ENCODE data around the gene SMAD3.
A peak's percentile ranks its signal among the peaks of the same experiment; 100 is the strongest.

SMAD3 gene

GRCh38 chr15:67125589-67126502 lies 60.4 kb downstream of the SMAD3 start:
- DNase-seq (ENCODE audit: low read depth): no peak

- no peak for DNase-seq (ENCODE audit: low read depth)
Observed at GRCh38 chr15:67126551-67127330, 61.3 kb downstream of the SMAD3 start.

- no peak for DNase-seq (ENCODE audit: low read depth)
Observed at GRCh38 chr15:67127331-67127664, 61.9 kb downstream of the SMAD3 start.

GRCh38 chr15:67127965-67128364 lies 62.6 kb downstream of the SMAD3 start:
- no peak for DNase-seq (ENCODE audit: low read depth)

GRCh38 chr15:67130166-67130565 lies 64.8 kb downstream of the SMAD3 start:
- no peak for DNase-seq (ENCODE audit: low read depth)

- no peak for DNase-seq (ENCODE audit: low read depth)
Observed at GRCh38 chr15:67130673-67131601, 65.5 kb downstream of the SMAD3 start.

- no peak for DNase-seq (ENCODE audit: low read depth)
Observed at GRCh38 chr15:67132276-67132675, 66.9 kb downstream of the SMAD3 start.

GRCh38 chr15:67133026-67133425 lies 67.6 kb downstream of the SMAD3 start:
- no peak for DNase-seq (ENCODE audit: low read depth)

GRCh38 chr15:67133738-67134066 lies 68.3 kb downstream of the SMAD3 start:
- no peak for DNase-seq (ENCODE audit: low read depth)

- DNase-seq (ENCODE audit: low read depth): peak; percentile 30
Observed at GRCh38 chr15:67134067-67134838, 68.9 kb downstream of the SMAD3 start.

GRCh38 chr15:67134871-67135492 lies 69.6 kb downstream of the SMAD3 start:
- DNase-seq (ENCODE audit: low read depth): no peak

- no peak for DNase-seq (ENCODE audit: low read depth)
Observed at GRCh38 chr15:67135494-67135893, 70.1 kb downstream of the SMAD3 start.

GRCh38 chr15:67136802-67137201 lies 71.4 kb downstream of the SMAD3 start:
- no peak for DNase-seq (ENCODE audit: low read depth)

- no peak for DNase-seq (ENCODE audit: low read depth)
Observed at GRCh38 chr15:67137319-67137718, 71.9 kb downstream of the SMAD3 start.

GRCh38 chr15:67137951-67138848 lies 72.8 kb downstream of the SMAD3 start:
- no peak for DNase-seq (ENCODE audit: low read depth)

- no peak for DNase-seq (ENCODE audit: low read depth)
Observed at GRCh38 chr15:67138891-67139855, 73.8 kb downstream of the SMAD3 start.

GRCh38 chr15:67140078-67140833 lies 74.9 kb downstream of the SMAD3 start:
- no peak for DNase-seq (ENCODE audit: low read depth)

All from stimulated activated CD8-positive, alpha-beta memory T cell treated with anti-CD3 and anti-CD28 coated beads, Interleukin-4, amount 100 ng/mL, for 24 hours (primary cell).